ENCODE data around the gene CHRM1. TPM values are rescaled to one million over a fixed set of nuclear protein-coding genes. Genes with fewer than 3 reads are reported as not detected.
"Not testable (repeated sequence)": the region's sequence is repeated elsewhere in the genome, so short reads cannot be mapped to it uniquely, and the experiment has no call there.

CHRM1 gene
- polyA plus RNA-seq, 2 of the 4 experiments (the other 2 are of a cell fraction), result not detected

DNA sequence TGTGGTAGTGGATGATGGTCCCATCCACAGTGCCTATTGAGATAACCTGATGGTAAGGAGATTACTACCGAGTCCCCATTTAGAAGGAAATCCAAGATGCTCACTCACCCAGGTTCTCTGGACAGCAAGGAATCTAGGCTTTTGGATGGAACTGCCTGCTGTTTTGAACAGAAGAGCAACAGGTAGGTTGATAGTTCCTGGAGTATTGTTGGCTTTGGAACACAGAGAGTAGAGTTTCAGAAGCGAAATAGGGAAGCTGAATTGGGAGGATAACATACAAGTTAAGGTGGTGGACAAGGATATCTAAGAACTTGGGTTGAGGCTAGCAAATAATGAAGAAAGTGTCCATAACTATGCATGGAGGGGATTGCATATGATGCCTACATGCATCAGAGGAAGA lies 36.0 kb upstream of the CHRM1 start (continued):
- TF ChIP-seq NPAS2 (CRISPR knock-in tag; IDR thresholded peaks at IDR 0.05; ENCODE audit: borderline replicate concordance), result no peak

GRCh38 chr11:62954478-62954877 lies 33.3 kb upstream of the CHRM1 start:
- Histone ChIP-seq H3K4me2 (no peak overlapping the region), H3K9me3 (no peaks in the 10 kb centered on the region), H3K4me3 (no peak overlapping the region), H3K27ac (no peak overlapping the region), H3K4me1 (no peaks in the 10 kb centered on the region)
- CTCF ChIA-PET, result interaction anchor here (1.4 kb wide), 1 partner anchor 21 kb away, joined by 3 read pairs; no protein-coding TSS in a partner anchor
- no peak for FAIRE-seq
- POLR2A ChIA-PET, result no interaction called here
- peak; percentile 47 to 49; a peak in 4 of 6 replicates for ATAC-seq
- no peak for DNase-seq (ENCODE audit: low read depth in 1 of 2, low spot score in 1 of 2)
- WGBS (ENCODE audit: missing lambda C conversion rate), result 50% methylated on average over 5 of the region's 5 CpGs
- TF ChIP-seq, protein P1, sequence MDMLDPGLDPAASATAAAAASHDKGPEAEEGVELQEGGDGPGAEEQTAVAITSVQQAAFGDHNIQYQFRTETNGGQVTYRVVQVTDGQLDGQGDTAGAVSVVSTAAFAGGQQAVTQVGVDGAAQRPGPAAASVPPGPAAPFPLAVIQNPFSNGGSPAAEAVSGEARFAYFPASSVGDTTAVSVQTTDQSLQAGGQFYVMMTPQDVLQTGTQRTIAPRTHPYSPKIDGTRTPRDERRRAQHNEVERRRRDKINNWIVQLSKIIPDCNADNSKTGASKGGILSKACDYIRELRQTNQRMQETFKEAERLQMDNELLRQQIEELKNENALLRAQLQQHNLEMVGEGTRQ (IDR thresholded peaks at IDR 0.05), result 0 out of 2 replicates have a peak, but pooled peaks have one; percentile 11
- TF ChIP-seq FOXS1 (CRISPR knock-in tag; IDR thresholded peaks at IDR 0.05), result no peak
- TF ChIP-seq, protein P2, sequence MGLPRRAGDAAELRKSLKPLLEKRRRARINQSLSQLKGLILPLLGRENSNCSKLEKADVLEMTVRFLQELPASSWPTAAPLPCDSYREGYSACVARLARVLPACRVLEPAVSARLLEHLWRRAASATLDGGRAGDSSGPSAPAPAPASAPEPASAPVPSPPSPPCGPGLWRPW (IDR thresholded peaks at IDR 0.05), result no peak
- no peak for TF ChIP-seq CHD4 (IDR thresholded peaks at IDR 0.05; ENCODE audit: borderline replicate concordance)

- ATAC-seq, result no peak
- Histone ChIP-seq H3K4me2 (no peak overlapping the region), H3K4me1 (no peaks in the 10 kb centered on the region), H3K4me3 (no peak overlapping the region), H3K27ac (no peak overlapping the region), H3K9me3 (no peaks in the 10 kb centered on the region)
- no peak for DNase-seq (ENCODE audit: low read depth in 1 of 2, low spot score in 1 of 2)
- WGBS (ENCODE audit: missing lambda C conversion rate), result 37% methylated on average over 4 of the region's 4 CpGs
- TF ChIP-seq, protein P1 (IDR thresholded peaks at IDR 0.05), result no peak
- TF ChIP-seq EP300 (IDR thresholded peaks at IDR 0.05), result no peak
- TF ChIP-seq HOXA7 (CRISPR knock-in tag; IDR thresholded peaks at IDR 0.05), result no peak
- TF ChIP-seq ZFP36 (IDR thresholded peaks at IDR 0.05; ENCODE audit: borderline replicate concordance, partially characterized antibody), result no peak
- no peak for TF ChIP-seq TP53 (CRISPR knock-in tag; IDR thresholded peaks at IDR 0.05)
- no peak for TF ChIP-seq CHD2 (IDR thresholded peaks at IDR 0.05; ENCODE audit: low read length, partially characterized antibody)
- TF ChIP-seq EHMT2 (IDR thresholded peaks at IDR 0.05; ENCODE audit: low read depth), result no peak
- no peak for TF ChIP-seq FOSL2 (IDR thresholded peaks at IDR 0.05)
- no peak for TF ChIP-seq FOSL2 (CRISPR knock-in tag; IDR thresholded peaks at IDR 0.05)
- TF ChIP-seq RCOR1 (IDR thresholded peaks at IDR 0.05; ENCODE audit: low read depth, low read length), result no peak
- TF ChIP-seq MAFK (IDR thresholded peaks at IDR 0.05; ENCODE audit: partially characterized antibody), result no peak
- TF ChIP-seq CBX2 (IDR thresholded peaks at IDR 0.05; ENCODE audit: borderline replicate concordance, low read depth), result no peak
- POLR2A ChIA-PET, result no interaction called here
- no peak for FAIRE-seq
- CTCF ChIA-PET, result no interaction called here
These were observed 32.6 kb upstream of the CHRM1 start for GRCh38 chr11:62953811-62954210.

GRCh38 chr11:62948765-62949320 lies 27.7 kb upstream of the CHRM1 start:
- TF ChIP-seq CHD4 (IDR thresholded peaks at IDR 0.05; ENCODE audit: borderline replicate concordance) (no peak), TP53 (CRISPR knock-in tag; IDR thresholded peaks at IDR 0.05) (no peak), RARB (CRISPR knock-in tag; IDR thresholded peaks at IDR 0.05) (no peak), CHD2 (IDR thresholded peaks at IDR 0.05; ENCODE audit: low read length, partially characterized antibody) (no peak), MAFK (IDR thresholded peaks at IDR 0.05; ENCODE audit: partially characterized antibody) (no peak), EHF (CRISPR knock-in tag; IDR thresholded peaks at IDR 0.05) (no peak), HOXA7 (CRISPR knock-in tag; IDR thresholded peaks at IDR 0.05) (no peak), RFX5 (IDR thresholded peaks at IDR 0.05) (no peak)
- POLR2A ChIA-PET, result no interaction called here
- H3K27ac ChIP-seq, result no peak overlapping the region
- no peaks in the 10 kb centered on the region for H3K4me1 ChIP-seq
- no peak overlapping the region for H3K4me3 ChIP-seq
- H3K9me3 ChIP-seq, result 0 out of 3 replicates have a peak, but pooled peaks cover 2% of the 10 kb centered on the region
- ATAC-seq (0 out of 6 replicates have a peak, but pooled peaks of 1 of the 2 experiments have one; percentile 43), FAIRE-seq (no peak), DNase-seq (ENCODE audit: low read depth in 1 of 2, low spot score in 1 of 2) (no peak)
- no peak overlapping the region for H3K4me2 ChIP-seq
- CTCF ChIA-PET, result interaction anchor here (1.5 to 2.9 kb wide), 2 partner anchors 14 to 43 kb away, joined by 3 to 14 read pairs; no protein-coding TSS in a partner anchor
- WGBS (ENCODE audit: missing lambda C conversion rate), result 57% methylated on average over 7 of the region's 7 CpGs

GRCh38 chr11:62945538-62945937 lies 24.4 kb upstream of the CHRM1 start:
- 74% methylated on average over 10 of the region's 10 CpGs for WGBS (ENCODE audit: missing lambda C conversion rate)
- H3K9me3 ChIP-seq; FAIRE-seq; POLR2A ChIA-PET; H3K4me1 ChIP-seq; H3K4me2 ChIP-seq; H3K27ac ChIP-seq; DNase-seq (ENCODE audit: low read depth in 1 of 2, low spot score in 1 of 2); ATAC-seq; H3K4me3 ChIP-seq: not testable (repeated sequence)
- CTCF ChIA-PET, result interaction anchor here (0.6 to 1.0 kb wide), 3 partner anchors 14 to 40 kb away, joined by 3 to 4 read pairs (median 3); no protein-coding TSS in a partner anchor

- FAIRE-seq; H3K27ac ChIP-seq; H3K9me3 ChIP-seq; POLR2A ChIA-PET; H3K4me2 ChIP-seq; ATAC-seq; H3K4me1 ChIP-seq; H3K4me3 ChIP-seq; DNase-seq (ENCODE audit: low read depth in 1 of 2, low spot score in 1 of 2): not testable (repeated sequence)
- CTCF ChIA-PET, result interaction anchor here (1.7 to 3.2 kb wide), 3 partner anchors 10 to 86 kb away, joined by 4 to 10 read pairs (median 6); no protein-coding TSS in a partner anchor
- 19% methylated on average over 2 of the region's 2 CpGs for WGBS (ENCODE audit: missing lambda C conversion rate)
These were observed 16.4 kb upstream of the CHRM1 start for GRCh38 chr11:62937528-62937927.
